ENCODE data around the gene MGAM2.

DNA sequence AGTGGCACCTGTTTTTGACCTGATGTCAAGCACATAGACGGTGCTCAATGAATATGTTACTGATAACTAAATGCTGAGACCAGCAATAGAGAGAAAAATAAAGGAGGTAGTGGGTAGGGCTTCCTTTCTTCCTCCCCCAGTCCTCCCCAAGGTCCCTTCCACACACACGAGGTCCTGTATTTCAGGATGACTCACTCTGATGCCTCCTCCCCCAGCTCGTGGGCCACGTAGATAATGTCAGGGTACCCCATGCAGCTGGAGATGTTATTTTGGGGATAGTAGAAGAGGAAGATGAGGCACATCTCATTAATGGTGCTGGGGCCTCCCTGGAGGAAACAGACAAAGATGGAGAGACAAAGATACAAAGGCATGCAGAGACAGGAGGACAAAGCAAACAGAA is 129.0 kb downstream of the MGAM2 start:
- TF ChIP-seq, protein P1, sequence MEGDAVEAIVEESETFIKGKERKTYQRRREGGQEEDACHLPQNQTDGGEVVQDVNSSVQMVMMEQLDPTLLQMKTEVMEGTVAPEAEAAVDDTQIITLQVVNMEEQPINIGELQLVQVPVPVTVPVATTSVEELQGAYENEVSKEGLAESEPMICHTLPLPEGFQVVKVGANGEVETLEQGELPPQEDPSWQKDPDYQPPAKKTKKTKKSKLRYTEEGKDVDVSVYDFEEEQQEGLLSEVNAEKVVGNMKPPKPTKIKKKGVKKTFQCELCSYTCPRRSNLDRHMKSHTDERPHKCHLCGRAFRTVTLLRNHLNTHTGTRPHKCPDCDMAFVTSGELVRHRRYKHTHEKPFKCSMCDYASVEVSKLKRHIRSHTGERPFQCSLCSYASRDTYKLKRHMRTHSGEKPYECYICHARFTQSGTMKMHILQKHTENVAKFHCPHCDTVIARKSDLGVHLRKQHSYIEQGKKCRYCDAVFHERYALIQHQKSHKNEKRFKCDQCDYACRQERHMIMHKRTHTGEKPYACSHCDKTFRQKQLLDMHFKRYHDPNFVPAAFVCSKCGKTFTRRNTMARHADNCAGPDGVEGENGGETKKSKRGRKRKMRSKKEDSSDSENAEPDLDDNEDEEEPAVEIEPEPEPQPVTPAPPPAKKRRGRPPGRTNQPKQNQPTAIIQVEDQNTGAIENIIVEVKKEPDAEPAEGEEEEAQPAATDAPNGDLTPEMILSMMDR (conservative IDR thresholded peaks at IDR 0.05; ENCODE audit: low read depth, low read length) = no peak
- TF ChIP-seq POLR2A (IDR thresholded peaks at IDR 0.05; ENCODE audit: low read depth, low read length) (no peak), RAD21 (IDR thresholded peaks at IDR 0.05; ENCODE audit: low read length) (no peak), MAZ (IDR thresholded peaks at IDR 0.05; ENCODE audit: borderline replicate concordance, low read depth, low read length) (no peak), SMC3 (IDR thresholded peaks at IDR 0.05; ENCODE audit: low read depth, low read length) (no peak), CEBPB (IDR thresholded peaks at IDR 0.05; ENCODE audit: low read depth, low read length) (no peak), CHD1 (IDR thresholded peaks at IDR 0.05; ENCODE audit: low read depth, low read length) (no peak), RFX5 (IDR thresholded peaks at IDR 0.05; ENCODE audit: low read depth, low read length) (no peak), BHLHE40 (IDR thresholded peaks at IDR 0.05; ENCODE audit: low read depth, low read length) (no peak), FOS (IDR thresholded peaks at IDR 0.05; ENCODE audit: low read depth, low read length) (no peak), MAFK (IDR thresholded peaks at IDR 0.05; ENCODE audit: low read depth, low read length) (no peak)
- TF ChIP-seq, protein P2, sequence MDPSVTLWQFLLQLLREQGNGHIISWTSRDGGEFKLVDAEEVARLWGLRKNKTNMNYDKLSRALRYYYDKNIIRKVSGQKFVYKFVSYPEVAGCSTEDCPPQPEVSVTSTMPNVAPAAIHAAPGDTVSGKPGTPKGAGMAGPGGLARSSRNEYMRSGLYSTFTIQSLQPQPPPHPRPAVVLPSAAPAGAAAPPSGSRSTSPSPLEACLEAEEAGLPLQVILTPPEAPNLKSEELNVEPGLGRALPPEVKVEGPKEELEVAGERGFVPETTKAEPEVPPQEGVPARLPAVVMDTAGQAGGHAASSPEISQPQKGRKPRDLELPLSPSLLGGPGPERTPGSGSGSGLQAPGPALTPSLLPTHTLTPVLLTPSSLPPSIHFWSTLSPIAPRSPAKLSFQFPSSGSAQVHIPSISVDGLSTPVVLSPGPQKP (IDR thresholded peaks at IDR 0.05; ENCODE audit: borderline replicate concordance, low read depth, low read length) = no peak

All from IMR-90 (cell line).